NCI-H1417 treated with DMSO at 0.1 percent for 48 hours (cell line): ENCODE data around the gene ZNF587.
"Not testable (repeated sequence)": the region's sequence is repeated elsewhere in the genome, so short reads cannot be mapped to it uniquely, and the experiment has no call there.

ENCODE experiments used
- DNase-seq: peaks from one replicate; lab custom pipeline; 2025; lab: John Stamatoyannopoulos, UW

The ZNF587 gene

DNA sequence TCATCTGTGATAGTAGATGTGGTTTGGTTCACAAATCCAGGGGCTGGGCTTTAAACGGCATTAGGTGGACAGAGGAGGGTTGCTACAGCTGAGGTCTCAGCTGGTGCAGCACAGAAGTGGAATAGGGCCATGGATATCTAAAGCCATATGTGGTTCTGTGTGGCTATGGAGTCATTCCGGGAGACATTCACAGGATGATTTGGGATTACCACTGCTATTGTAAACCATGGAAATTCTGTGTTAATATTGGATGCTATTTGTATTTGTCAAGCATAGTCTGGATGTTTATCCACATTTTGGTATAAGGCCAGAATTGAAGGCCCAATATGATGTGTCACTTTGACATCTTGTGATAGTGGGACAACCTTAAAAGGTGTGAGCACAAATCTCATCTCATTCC lies 26.5 kb upstream of the ZNF587 start:
- DNase-seq: not testable (repeated sequence)

GRCh38 chr19:57823608-57824007 lies 26.1 kb upstream of the ZNF587 start:
- DNase-seq: not testable (repeated sequence)

- no peak for DNase-seq
Measured at GRCh38 chr19:57825511-57825910, 24.1 kb upstream of the ZNF587 start.

GRCh38 chr19:57829316-57829715 lies 20.3 kb upstream of the ZNF587 start:
- no peak for DNase-seq

- DNase-seq: no peak
Measured at GRCh38 chr19:57830071-57830602, 19.5 kb upstream of the ZNF587 start, which contains the start of gene ZNF587B. Gene ZNF587B (plus strand): TSS chr19:57830299. CDS start chr19:57830529, 230 bp downstream.

- DNase-seq: not testable (repeated sequence)
Measured at GRCh38 chr19:57836991-57837390, 12.7 kb upstream of the ZNF587 start.

DNA sequence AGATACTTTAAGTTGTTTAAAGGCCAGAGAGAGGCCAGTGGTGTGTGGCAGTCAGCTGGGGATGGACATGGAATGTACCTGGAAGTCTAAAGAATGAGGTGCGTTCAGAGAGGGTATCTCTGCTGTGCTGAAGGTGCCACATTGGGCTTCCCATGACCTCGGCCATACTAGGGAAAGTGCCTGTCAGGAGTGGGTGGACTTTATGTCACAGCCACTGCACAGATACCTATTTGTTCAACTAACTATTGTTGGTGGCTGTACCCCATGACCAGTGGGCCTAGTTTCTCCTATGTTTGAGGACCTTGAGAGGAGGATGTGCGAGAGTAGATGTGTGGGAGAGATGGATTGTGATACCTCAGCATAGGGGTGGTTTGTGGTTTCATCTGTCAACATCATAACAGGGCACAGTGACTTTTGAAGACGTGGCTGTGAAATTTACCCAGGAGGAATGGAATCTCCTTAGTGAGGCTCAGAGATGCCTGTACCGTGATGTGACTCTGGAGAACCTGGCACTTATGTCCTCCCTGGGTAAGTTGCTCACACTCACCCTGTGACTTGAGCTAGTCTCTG lies 11.0 kb upstream of the ZNF587 start:
- not testable (repeated sequence) for DNase-seq

- DNase-seq: no peak
Measured at GRCh38 chr19:57841122-57841763, 8.4 kb upstream of the ZNF587 start.

DNA sequence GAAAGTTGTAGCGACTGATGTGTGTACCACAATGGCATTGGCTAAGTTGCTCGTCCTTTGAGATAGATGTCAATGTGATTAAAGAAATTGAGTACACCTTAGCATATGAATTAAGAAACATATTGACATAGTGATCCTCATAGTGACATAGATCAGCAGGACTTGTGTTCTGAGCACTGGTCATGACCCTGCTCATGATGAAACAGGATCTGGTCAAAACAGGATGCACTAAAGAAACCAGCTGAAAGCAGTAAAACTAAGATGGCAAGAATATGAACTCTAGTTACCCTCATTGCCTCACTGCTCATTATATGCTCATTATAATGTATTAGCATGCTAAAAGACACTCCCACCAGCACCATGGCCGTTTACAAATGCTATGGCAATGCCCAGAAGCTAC lies 2.5 kb upstream of the ZNF587 start:
- not testable (repeated sequence) for DNase-seq

DNA sequence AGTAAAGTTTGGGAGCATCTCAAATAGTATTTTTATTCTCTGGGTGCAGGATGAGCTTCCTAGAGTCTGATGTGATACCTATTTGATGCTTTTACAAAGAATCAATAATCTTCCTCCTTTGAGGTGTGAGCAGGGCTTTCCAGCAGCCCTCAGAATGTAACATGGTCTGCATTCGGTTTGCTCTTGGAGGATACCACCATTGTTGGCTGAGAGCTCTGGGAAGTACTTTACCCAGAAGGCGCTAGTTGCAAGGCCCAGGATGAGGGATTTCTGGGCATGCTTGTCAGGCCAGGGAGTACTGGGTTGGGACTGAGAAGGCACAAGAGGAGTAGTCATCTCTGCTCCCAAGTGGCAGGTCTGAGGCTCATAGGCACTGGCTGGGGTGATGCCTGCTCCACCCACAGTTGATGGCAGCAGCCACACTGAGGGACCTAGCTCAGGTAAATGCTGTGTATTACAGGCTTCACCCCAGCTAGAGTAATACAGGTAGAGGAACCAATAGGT lies 445 bp upstream of the ZNF587 start:
- not testable (repeated sequence) for DNase-seq

DNA sequence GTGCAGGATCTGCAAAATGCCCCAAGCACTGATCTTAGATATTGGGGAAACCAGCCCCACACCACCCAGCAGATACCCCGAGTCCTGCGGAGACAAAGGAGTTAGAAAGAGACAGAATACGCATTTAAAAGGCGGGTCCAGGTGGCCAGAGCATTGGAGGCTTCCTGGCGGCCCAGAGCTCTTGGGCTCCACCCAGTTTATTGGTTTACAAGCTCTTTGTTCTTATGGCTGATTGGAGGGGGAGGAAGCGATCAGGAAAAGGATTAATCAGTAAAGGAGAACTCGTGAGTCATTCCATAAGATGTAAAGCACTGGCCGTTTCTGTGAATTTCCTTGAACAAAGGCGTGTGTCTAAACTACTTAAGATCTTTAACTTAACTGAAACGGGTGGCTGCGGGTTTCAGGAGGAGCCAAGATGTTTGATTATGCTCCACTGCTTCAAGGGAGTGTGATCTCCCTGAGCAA lies 926 bp downstream of the ZNF587 start:
- DNase-seq: no peak

DNA sequence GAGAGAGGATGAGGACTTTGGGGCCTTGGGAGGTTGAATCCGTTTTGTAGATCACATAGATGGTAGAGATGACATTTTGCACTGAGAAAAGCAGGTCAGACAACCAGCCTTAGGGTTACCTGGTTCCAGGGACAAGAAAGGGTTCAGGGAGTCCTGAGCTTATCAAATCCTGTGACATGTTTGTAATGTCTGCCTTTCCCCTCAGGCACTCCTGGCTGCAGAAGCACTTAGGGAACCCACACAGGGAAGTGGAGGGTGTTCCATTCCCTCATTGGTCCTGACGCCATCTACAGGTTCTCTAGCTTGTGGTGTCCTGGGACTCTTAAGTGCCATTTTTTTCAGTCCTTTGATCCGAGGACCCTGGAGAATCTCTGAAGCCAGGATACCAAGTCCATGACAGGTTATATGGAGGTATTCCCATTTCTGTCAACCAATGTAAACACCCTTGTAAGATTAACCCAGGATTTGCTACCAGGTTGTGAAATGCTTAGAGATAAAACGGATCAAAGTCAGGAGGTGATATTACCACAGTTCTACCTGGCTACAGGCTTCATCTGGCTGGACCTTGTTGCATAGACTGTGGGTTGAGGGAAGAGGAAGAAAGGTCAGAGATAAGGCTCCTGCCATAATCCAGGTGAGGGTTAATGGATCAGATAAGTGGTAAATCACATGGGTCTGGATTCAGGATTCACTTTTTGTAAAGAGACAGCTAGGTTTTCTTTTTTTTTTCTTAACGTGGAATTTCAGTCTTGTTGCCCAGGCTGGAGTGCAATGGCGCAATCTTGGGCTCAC lies 2.3 kb downstream of the ZNF587 start:
- not testable (repeated sequence) for DNase-seq

DNA sequence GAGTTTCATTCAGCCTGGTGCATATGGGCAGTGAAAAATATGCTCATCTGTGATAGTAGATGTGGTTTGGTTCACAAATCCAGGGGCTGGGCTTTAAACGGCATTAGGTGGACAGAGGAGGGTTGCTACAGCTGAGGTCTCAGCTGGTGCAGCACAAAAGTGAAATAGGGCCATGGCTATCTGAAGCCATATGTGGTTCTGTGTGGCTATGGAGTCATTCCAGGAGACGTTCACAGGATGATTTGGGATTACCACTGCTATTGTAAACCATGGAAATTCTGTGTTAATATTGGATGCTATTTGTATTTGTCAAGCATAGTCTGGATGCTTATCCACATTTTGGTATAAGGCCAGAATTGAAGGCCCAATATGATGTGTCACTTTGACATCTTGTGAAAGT lies 4.5 kb downstream of the ZNF587 start:
- DNase-seq: not testable (repeated sequence)

DNA sequence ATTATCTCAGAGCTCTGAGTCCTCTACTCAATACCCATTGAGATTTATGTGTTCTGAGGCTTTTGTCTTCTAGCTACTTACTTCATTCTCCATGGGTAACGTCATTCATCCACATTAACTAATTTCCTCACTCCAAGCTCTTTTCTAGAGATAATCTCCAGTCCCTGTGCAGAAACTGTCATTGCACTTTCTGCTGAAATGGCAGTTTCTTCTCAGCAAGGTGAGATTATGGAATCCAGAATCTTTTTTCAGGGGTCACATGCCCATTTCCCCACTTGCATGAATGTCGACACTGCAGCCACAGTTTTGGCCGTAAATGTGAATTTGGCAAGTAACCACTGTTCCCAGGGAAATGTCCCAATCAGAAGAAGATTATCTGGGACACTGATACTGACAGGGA lies 12.7 kb downstream of the ZNF587 start:
- DNase-seq: not testable (repeated sequence)

DNA sequence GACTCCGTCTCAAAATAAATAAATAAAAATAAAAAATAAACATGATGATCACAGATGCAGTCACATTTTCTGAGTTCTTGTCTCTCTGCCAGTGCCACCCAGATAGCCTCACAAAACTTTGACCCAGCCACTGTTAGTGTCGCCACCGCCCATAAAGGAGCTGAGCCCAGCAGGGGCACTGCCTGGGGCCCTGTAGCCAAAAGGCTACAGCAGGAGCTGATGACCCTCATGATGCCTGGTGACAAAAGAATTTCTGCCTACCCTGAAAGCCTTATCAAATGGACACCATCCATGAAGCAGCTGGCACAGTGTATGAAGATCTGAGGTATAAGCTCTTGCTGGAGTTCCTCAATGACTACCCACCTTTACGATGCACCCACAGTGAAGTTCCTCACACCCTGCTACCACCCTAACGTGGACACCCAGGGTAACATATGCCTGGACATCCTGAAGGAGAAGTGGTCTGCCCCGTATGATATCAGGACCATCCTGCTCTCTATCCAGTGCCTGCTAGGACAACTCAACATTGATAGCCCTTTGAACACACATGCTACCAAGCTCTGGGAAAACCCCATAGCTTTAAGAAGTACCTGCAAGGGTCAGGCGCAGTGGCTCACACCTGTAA lies 18.3 kb downstream of the ZNF587 start:
- DNase-seq: no peak

DNA sequence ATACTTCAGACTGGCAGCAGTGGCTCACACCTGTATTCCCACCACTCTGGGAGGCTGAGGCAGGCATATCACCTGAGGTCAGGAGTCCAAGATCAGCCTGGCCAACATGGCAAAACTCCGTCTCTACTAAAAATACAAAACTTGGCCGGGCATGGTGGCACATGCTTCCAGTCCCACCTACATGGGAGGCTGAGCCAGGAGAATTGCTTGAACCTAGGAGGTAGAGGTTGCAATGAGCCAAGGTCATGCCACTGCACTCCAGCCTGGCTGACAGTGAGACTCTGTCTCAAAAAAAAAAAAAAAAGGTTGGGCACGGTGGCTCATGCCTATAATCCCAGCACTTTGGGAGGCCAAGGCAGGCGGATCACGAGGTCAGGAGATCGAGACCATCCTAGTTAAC lies 20.0 kb downstream of the ZNF587 start:
- DNase-seq: not testable (repeated sequence)

DNA sequence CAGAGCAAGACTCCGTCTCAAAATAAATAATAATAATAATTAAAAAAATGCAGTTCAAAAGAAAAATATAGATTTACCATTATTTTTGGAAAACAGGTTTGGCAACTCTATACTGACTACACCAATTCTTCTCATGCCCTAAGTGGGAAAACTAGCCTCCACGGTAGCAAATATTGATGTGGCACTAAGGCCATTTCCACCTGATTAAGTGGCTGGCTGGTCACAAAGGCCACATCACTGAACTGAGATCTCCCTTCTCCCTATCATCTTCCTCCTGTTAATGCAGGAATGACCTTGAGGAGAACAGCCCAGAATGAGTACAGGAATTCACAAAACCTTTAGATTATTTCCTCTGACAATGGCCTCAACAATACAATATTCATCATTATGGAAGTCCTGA lies 20.6 kb downstream of the ZNF587 start:
- DNase-seq: no peak

- DNase-seq: no peak
Measured at GRCh38 chr19:57872450-57872849, 22.8 kb downstream of the ZNF587 start.

GRCh38 chr19:57873883-57874799 lies 24.5 kb downstream of the ZNF587 start:
- not testable (repeated sequence) for DNase-seq

- DNase-seq: no peak
Measured at GRCh38 chr19:57886046-57886445, 36.4 kb downstream of the ZNF587 start.
